Skeletal muscle satellite cell (primary cell): ENCODE measurements around the gene MAPK7. TPM values are rescaled to one million over a fixed set of nuclear protein-coding genes. Genes with fewer than 3 reads are reported as not detected.

Experiments
- H3K27me3 ChIP-seq: 2 replicates; pipeline ENCODE4 v1.7.0; 2013; ENCODE audit warnings: low read length; ENCODE audit not compliant: control insufficient read depth, insufficient read depth
- H3K36me3 ChIP-seq: 2 replicates; pipeline ENCODE4 v1.7.0; 2013; ENCODE audit warnings: mild to moderate bottlenecking, control low read depth, low read length; ENCODE audit not compliant: insufficient read depth
- H3K4me1 ChIP-seq: 2 replicates; pipeline ENCODE4 v1.7.0; 2013; ENCODE audit warnings: low read length; ENCODE audit not compliant: control insufficient read depth, insufficient read depth
- H3K4me2 ChIP-seq: 2 replicates; pipeline ENCODE4 v1.7.0; 2013; ENCODE audit warnings: mild to moderate bottlenecking, low read length
- H3K4me3 ChIP-seq: 2 replicates; pipeline ENCODE4 v1.7.0; 2013; ENCODE audit warnings: low read length
- H3K9ac ChIP-seq: 2 replicates; pipeline ENCODE4 v1.7.0; 2013; ENCODE audit warnings: mild to moderate bottlenecking, low read depth, low read length, moderate library complexity
- H3K9me3 ChIP-seq: replicated peaks from 2 replicates; pipeline ENCODE4 v1.7.0; 2013; ENCODE audit warnings: mild to moderate bottlenecking, control low read depth, low read length
- total RNA-seq: library from RNA; depleted of rRNA; stranded (reverse); fragments of >200 nt; gene quantifications from 2 replicates; pipeline ENCODE4 v1.2.3, GENCODE V29; 2012; rRNA removed

The MAPK7 gene
- 16.2 and 18.8 TPM in 2 replicates for total RNA-seq

GRCh38 chr17:19378416-19379360, at the start of gene MAPK7:
TSS of gene MAPK7 (plus strand) at chr17:19378498. CDS start at chr17:19378901, 403 bp downstream.
- H3K4me1 ChIP-seq: peaks cover 13% of the 10 kb centered on the region
- no peaks in the 10 kb centered on the region for H3K27me3 ChIP-seq
- peak within 1 kb of the TSS; percentile 91 for H3K9ac ChIP-seq
- H3K4me2 ChIP-seq: peak within 1 kb of the TSS; percentile 92
- no peaks in the 10 kb centered on the region for H3K9me3 ChIP-seq
- H3K36me3 ChIP-seq: peaks cover 38% of the 10 kb centered on the region
- H3K4me3 ChIP-seq: peak within 1 kb of the TSS; percentile 89

GRCh38 chr17:19329136-19329535, 49.2 kb upstream of the MAPK7 start:
- Histone ChIP-seq H3K4me1 (peaks cover 48% of the 10 kb centered on the region), H3K27me3 (no peaks in the 10 kb centered on the region), H3K9ac (no peak overlapping the region), H3K36me3 (peaks cover 29% of the 10 kb centered on the region), H3K4me2 (no peak overlapping the region), H3K9me3 (no peaks in the 10 kb centered on the region), H3K4me3 (no peak overlapping the region)

- H3K27me3 ChIP-seq: no peaks in the 10 kb centered on the region
- no peak overlapping the region for H3K9ac ChIP-seq
- H3K4me3 ChIP-seq: no peak overlapping the region
- peaks cover 48% of the 10 kb centered on the region for H3K4me1 ChIP-seq
- H3K36me3 ChIP-seq: peaks cover 35% of the 10 kb centered on the region
- H3K4me2 ChIP-seq: no peak overlapping the region
- no peaks in the 10 kb centered on the region for H3K9me3 ChIP-seq
These were observed 48.5 kb upstream of the MAPK7 start for GRCh38 chr17:19329839-19330238.

GRCh38 chr17:19330271-19330670, 48.0 kb upstream of the MAPK7 start:
- H3K4me3 ChIP-seq: no peak overlapping the region
- no peak overlapping the region for H3K9ac ChIP-seq
- peaks cover 48% of the 10 kb centered on the region for H3K4me1 ChIP-seq
- H3K4me2 ChIP-seq: no peak overlapping the region
- H3K36me3 ChIP-seq: peaks cover 35% of the 10 kb centered on the region
- no peaks in the 10 kb centered on the region for H3K27me3 ChIP-seq
- no peaks in the 10 kb centered on the region for H3K9me3 ChIP-seq

- peak overlapping the region; percentile 59 for H3K9ac ChIP-seq
- peak overlapping the region; percentile 49 for H3K4me2 ChIP-seq
- peaks cover 47% of the 10 kb centered on the region for H3K4me1 ChIP-seq
- no peaks in the 10 kb centered on the region for H3K27me3 ChIP-seq
- peaks cover 35% of the 10 kb centered on the region for H3K36me3 ChIP-seq
- H3K4me3 ChIP-seq: no peak overlapping the region
- no peaks in the 10 kb centered on the region for H3K9me3 ChIP-seq
These were observed 47.2 kb upstream of the MAPK7 start for GRCh38 chr17:19331134-19331533.

- H3K9me3 ChIP-seq: no peaks in the 10 kb centered on the region
- H3K36me3 ChIP-seq: peaks cover 40% of the 10 kb centered on the region
- H3K27me3 ChIP-seq: no peaks in the 10 kb centered on the region
- H3K4me1 ChIP-seq: peaks cover 41% of the 10 kb centered on the region
- peak overlapping the region; percentile 49 for H3K4me2 ChIP-seq
- H3K9ac ChIP-seq: peak overlapping the region; percentile 59
- H3K4me3 ChIP-seq: no peak overlapping the region
These were observed 46.6 kb upstream of the MAPK7 start for GRCh38 chr17:19331543-19332245.

GRCh38 chr17:19332371-19333131, 45.7 kb upstream of the MAPK7 start:
- no peaks in the 10 kb centered on the region for H3K9me3 ChIP-seq
- H3K4me3 ChIP-seq: no peak overlapping the region
- H3K4me2 ChIP-seq: no peak overlapping the region
- no peak overlapping the region for H3K9ac ChIP-seq
- H3K36me3 ChIP-seq: peaks cover 41% of the 10 kb centered on the region
- H3K27me3 ChIP-seq: no peaks in the 10 kb centered on the region
- peaks cover 33% of the 10 kb centered on the region for H3K4me1 ChIP-seq

- Histone ChIP-seq H3K36me3 (peaks cover 41% of the 10 kb centered on the region), H3K9ac (no peak overlapping the region), H3K4me3 (no peak overlapping the region), H3K4me2 (no peak overlapping the region), H3K9me3 (no peaks in the 10 kb centered on the region), H3K27me3 (no peaks in the 10 kb centered on the region), H3K4me1 (peaks cover 27% of the 10 kb centered on the region)
These were observed 45.2 kb upstream of the MAPK7 start for GRCh38 chr17:19333132-19333440.

- Histone ChIP-seq H3K36me3 (peaks cover 41% of the 10 kb centered on the region), H3K9ac (no peak overlapping the region), H3K9me3 (no peaks in the 10 kb centered on the region), H3K4me2 (no peak overlapping the region), H3K4me3 (no peak overlapping the region), H3K4me1 (peaks cover 26% of the 10 kb centered on the region), H3K27me3 (no peaks in the 10 kb centered on the region)
These were observed 44.5 kb upstream of the MAPK7 start for GRCh38 chr17:19333736-19334290.

- no peak overlapping the region for H3K9ac ChIP-seq
- no peaks in the 10 kb centered on the region for H3K27me3 ChIP-seq
- peaks cover 37% of the 10 kb centered on the region for H3K36me3 ChIP-seq
- H3K4me1 ChIP-seq: peaks cover 26% of the 10 kb centered on the region
- H3K4me3 ChIP-seq: no peak overlapping the region
- H3K4me2 ChIP-seq: no peak overlapping the region
- H3K9me3 ChIP-seq: no peaks in the 10 kb centered on the region
These were observed 44.0 kb upstream of the MAPK7 start for GRCh38 chr17:19334331-19334730.
